HG02852 (cell line): ENCODE results near the gene LRP1B.
"Not testable (repeated sequence)": the region's sequence is repeated elsewhere in the genome, so short reads cannot be mapped to it uniquely, and the experiment has no call there.

ENCODE experiments used
- ATAC-seq: cut with Tn5 transposase; IDR thresholded peaks from one replicate; pipeline ENCODE4 v1.9.1; 2021; ENCODE audit warnings: mild to moderate bottlenecking, moderate library complexity; ENCODE audit not compliant: unreplicated experiment

Gene LRP1B

DNA sequence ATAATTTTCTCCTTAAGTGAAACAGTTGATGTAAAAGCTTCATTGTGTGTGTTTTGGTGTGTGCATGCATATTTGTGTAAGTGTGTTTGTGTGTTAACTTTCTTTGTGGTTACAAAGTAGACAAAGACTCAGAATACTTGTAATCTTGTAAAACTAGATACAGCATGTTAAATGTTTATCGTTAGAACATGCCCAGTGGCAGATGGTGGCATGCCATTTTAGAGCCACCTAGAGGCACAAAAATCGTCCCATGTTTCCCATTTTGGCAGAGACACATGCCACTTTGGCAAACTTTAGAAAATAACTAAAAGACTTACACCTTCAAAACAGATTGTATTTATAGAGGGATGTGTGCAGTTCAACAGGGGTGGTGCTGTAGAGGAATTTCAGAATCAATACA lies 224.1 kb downstream of the LRP1B start:
- ATAC-seq = no peak

DNA sequence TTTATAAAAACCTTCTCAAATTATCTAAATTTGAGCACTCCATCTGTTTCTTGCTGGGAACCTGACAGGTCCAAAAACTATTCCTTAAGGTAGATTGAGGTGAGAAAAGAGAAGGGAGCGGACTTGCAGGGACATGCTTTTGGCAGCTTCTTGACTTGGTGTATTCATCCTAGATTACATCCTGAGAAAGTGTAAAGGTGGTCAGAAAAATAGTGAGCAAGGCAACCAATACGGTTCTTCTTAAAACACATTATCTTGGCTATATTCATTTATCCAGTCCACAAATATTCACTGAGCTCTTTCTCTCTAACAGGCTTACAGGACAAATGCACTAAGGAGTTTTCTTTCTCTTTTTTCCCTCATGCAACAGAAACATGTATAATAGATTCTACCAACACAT lies 230.0 kb downstream of the LRP1B start:
- ATAC-seq = no peak

DNA sequence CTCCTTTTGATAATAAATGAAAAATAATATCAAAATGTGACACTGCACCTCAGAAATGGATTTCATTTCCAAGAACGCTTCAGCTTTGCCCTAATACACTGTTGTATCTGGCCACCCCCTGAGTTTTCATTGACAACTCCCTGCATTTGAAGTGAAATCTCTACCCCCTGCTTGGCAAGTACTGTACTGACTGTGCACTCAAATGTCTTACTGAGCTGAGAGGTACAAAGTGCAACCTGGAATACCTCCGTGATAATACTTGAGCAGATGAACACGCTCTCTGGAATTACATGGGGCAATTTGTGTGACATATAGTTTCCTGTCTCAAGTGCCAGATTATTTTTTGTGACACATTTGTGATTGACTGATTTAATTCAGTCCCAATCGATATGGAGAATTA lies 231.1 kb downstream of the LRP1B start:
- ATAC-seq = no peak

DNA sequence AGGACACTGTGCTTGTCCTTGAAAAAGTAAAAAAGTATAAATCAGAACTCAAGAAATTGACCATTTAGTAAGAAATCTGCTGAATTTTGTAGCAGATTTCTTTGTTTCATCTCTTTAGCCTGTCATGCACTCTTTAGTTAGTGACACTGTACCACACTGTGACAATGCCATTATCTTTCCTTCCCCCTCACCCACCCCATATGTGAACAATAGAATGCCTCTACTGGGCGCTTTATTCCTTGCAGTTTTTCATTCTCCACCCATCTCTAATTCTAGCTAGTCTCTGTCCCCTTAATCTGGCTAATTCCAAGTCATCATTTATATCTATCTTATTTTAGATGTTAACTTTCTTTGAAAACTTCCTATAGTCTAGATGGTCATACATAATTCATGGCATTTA lies 241.0 kb downstream of the LRP1B start:
- no peak for ATAC-seq

DNA sequence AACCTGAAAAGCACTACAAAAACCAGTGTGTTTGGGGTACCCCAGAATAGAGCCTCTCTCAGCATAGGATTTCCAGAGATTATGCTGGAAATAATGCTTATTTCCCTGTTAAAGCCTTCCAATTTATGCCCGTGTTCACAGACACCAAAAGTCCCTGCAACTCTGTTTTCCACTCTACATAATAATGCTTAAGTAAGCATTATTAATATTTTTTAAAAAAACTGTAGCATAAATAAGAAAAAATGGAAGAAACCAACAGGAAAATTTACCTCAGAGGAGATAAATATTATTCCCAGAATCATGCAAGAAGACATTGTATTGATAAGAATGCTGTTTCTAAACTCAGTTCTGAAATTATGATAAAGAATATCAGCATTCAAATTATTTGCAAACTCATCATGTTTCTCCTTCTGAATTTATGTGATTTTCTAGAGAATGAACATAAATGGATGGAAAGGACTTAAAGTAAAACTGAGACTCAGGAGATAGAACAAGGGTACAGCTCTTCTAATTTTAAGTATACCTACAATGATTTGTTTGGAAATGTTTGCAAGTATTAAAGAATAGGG lies 241.7 kb downstream of the LRP1B start:
- ATAC-seq = no peak

DNA sequence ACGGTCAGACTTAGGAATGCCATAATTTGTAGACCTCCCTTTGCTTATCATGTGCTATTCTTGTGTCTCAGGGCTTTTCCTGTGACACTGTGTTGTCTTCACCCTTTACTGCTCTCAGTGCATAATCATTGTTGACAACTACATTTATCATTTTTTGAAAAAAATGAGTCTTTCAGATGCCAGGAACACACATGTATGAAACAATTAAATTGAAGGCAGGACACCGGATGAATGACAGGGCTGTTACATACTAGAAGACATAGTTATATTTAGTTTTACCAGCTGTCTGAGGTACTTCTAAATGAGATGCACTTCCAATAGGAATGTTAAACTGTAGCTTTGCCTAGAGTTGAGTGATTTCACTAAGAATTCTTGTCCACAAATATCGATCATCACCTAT lies 243.5 kb downstream of the LRP1B start:
- ATAC-seq = no peak

DNA sequence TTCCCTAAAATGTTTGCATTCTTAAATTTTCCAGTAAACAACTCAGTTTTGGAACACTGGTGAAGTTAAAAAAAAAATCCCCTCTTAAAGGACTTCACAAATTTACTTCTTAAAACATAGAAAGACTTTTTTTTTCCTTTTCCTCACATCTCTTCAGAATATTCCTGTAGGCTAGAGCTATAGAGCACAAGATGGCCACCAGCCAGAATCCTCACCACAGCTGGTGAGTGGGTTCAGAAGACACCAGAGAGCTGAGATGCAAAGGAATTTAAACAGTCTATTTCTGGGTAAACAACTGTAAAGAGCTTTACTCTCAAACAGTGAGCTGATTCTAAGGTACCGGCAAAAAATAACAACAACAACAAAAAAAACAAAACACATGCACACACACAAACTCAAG lies 252.8 kb downstream of the LRP1B start:
- no peak for ATAC-seq

DNA sequence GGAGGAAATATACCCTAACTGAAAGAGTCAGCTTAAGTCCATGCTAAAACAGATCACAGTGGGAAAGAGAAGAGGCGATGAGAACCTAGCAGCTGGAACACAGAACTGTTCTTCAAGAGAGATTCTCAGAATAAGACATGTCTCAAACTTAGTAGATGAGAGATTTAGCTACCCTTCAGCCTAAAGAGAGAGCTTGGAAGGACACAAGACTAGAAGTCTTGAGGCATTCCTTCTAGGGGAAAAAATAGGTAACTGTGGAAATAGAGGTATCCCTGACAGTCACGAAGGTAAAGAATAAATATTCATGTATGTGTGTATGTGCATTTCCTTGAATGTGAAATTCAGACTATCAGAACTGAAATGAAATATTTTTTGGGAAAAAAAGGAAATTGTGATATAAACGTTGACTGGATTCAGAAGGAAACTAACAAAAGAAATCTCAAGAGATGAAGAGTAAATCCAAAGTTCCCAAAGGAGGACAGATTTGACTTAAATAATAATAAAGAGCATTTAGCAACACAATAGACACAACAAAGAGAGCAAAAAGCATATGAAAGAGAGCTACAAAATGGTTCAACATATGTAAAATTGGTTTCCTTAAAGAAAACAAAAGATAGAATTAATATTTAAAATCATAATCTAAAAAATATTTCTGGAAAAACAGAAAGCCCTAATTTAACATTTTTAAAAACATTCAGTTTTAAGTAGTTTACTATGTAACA lies 258.7 kb downstream of the LRP1B start:
- ATAC-seq = no peak

DNA sequence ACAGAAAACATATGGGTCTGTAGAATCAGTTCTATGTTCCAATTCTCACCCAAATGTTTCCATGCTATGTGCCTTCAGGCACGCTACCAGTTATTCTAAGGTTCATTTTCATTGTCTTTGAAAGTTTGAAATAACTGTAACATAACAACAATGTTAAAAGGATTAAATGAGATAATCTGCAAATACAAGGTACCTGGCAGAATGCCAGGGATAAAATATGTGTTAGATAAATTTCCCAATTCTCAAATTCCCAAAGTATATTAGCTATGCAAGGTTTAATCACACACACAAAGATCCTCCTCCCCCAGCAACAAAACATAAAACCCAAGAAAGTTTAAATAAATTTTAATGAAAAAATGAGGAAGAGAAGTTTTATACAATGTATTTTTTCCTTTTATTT lies 261.2 kb downstream of the LRP1B start:
- ATAC-seq = no peak

DNA sequence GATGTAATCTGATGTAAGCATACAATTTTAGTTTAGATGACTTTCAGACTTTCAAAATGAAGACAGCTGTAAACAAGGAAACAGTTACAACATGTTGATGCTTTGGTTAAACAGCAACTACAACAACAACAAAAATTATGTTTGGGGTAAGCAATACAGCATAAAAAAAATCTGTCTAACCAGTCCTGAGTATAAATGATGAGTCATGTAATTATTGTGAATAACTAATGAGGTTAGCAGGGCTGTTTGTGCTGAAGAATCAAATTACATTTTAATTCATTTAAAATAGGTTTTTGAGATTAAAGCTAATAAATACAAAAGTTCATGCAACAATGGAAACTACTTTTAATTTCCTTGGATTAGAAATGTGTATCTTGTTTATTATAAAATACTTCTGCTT lies 266.9 kb downstream of the LRP1B start:
- ATAC-seq = no peak

DNA sequence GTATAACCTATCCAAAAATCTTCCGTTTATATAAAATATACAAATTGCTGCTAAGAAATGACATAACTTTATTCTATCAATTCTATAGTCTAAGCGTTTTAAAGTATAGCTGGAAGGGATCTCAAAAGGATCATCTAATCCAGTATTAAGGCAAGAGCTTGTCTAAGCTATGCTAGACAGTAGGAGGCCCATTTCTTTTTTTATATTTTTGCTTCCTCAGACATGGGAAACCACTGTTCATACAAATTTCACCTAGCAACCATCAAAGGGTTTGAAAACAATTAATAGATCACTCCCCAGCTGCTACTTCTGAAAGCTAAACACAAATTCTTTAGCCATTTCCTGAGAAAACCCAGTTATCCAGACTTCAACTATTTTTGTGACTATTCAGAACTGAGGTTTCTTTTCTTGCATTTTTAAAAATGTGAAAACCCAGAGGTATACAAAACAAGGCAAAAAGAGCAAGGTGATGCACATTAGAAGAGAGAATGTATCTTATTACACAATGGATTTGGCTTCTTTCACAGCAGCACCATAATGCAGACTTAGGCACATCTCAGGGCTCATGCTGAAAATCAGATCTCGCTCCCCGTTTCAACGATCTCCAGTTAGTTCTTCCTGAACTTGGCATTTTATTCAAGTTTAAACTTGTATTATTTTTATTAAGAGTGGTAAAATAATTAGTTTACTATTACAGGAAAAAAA lies 274.4 kb downstream of the LRP1B start:
- no peak for ATAC-seq

DNA sequence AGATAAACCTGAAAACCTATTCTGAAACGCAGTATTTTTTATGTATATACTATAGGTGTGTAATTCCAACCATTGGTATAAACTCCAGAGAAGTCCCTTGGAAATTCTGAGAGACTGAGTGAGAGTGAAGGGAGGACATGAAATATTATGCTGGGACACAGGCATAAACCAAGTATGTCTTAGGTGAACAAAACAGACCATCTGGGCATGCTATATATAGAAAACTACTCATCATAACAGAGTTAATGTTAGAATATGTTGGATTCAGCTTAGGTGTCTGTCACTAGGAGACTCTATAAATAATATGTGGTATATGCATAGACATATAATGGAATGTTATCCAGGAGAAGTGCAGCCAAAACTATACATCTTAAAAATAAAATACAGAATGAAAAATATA lies 282.6 kb downstream of the LRP1B start:
- ATAC-seq = no peak

DNA sequence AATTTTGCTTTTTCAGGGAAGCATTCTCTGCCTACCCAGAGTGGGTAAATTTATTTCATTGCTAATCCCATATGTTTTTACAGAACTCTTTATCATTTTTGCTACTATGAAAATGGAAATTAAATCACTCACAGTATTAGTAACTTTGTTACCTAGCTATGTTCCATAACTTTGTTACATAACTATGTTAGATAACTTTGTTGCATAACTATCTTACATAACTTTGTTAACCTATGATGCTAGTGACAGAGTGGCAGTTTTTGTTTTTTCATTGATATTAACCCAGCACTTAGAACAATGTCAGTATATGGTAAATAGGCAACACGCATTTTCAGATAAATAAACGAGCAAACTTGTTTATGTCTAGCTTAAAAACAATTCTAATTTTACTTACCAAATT lies 286.6 kb downstream of the LRP1B start:
- ATAC-seq = no peak

DNA sequence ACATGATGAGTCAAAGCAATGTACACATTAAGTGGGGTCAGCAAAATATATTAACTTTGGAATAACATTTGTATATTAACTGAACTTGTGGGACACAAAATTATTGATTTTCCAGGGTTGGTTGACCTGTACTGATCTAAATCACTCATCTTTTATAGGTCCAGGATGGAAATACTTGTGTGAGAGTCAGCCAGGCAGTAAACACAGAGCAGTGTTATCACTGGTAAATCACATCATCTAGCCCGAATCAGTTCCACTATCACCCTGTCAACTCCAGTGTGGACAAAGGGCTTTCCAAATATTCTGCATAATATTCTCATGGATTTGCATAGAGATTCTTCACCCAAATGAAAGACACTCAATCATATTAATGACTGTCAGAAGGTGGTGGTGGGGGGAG lies 295.7 kb downstream of the LRP1B start:
- ATAC-seq = no peak

DNA sequence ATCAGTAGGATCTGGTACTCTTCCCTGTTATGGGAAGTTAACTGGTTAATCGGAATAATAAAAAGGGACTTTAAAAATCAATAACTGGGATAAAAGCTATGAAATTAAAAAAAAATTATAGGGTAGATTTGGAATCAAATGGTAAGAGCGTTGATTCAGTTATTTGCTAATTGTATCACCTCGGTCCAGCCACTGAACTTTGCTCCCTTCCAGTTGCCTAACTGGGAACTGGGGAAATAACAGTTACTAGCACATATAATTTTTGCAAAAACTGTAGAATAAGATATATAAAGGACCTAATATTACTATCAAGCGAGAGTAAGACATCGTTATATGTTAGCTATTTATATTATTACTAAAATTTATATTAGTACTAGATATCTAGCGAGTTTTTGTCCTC lies 302.1 kb downstream of the LRP1B start:
- no peak for ATAC-seq

DNA sequence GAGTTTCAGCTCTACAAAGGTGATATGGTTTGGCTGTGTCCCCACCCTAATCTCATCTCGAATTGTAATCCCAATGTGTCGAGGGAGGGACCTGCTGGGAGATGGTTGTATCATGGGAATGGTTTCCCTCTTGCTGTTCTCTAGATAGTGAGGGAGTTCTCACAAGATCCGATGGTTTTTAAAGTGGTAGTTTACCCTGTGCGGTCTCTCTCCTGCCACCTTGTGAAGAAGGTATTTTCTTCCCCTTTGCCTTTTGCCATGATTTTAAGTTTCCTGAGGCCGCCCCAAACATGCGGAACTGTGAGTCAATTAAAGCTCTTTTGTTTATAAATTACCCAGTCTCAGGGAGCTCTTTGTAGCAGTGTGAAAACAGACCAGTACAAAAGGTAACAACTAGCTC lies 306.0 kb downstream of the LRP1B start:
- ATAC-seq = no peak

DNA sequence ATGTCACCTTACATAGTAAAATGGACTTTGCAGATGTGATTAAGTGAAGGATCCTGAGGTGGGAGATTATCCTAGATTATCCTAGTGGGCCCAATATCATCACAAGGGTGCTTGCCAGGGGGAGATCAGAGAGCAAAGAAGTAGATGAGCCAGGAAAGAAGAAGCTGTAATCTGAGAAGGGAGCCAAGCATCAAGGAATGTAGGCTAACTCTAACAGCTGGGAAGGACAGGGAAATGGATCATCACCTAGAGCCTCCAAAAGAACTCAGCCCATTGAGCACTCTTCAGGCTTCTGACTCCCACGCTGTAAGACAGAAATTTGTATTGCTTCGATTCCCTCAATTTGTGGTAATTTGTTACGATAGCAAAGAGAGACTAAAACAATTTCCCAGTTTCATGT lies 309.9 kb downstream of the LRP1B start:
- ATAC-seq = no peak

DNA sequence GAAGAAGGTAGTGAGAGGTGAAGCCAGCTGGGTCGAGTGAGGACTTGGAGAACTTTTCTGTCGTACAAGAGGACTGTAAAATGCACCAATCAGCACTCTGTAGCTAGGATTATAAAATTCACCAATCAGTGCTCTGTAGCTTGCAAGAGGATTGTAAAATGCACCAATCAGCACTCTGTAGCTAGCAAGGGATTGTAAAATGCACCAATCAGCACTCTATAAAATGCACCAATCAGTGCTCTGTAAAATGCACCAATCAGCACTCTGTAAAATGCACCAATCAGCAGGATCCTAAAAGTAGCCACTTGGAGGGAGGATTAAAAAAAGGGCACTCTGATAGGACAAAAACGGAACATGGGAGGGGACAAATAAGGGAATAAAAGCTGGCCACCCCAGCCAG lies 315.5 kb downstream of the LRP1B start:
- ATAC-seq = not testable (repeated sequence)

DNA sequence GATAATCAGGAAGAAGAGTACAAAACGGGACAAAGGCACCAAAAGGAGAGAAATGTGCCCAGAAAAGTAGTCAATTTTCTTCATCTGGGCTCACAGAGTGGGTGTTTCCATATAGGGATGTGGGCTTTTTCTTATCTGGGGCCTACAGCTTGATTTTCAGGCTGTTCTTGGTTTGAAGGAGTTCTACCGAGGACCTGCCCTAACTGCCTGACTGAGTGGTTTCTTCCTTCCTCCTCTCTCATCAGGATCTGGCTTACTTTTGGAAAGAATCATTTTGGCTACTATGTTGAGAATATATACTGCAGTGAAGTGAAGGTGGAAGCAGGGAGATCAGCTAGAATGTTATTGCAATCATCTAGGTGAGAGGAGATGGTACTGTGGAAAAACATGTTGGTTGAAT lies 316.7 kb downstream of the LRP1B start:
- ATAC-seq = no peak

DNA sequence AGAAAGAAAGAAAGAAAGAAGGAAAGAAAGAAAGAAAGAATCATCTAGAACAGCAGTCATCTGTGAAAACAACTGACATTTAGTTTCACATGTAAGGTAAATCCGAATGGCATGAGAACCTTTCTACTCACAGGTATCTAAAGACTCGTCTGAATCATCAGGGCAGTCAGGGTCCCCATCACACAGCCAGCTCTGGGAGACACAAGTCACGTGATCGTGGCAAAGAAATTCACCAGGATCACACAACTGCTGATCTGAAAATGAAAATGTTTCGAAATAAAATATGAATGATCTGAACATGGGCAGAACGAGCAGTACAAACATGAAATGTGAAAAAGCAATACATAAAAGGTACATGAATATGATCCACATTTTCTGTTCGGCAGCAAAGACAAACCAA lies 320.7 kb downstream of the LRP1B start:
- no peak for ATAC-seq

DNA sequence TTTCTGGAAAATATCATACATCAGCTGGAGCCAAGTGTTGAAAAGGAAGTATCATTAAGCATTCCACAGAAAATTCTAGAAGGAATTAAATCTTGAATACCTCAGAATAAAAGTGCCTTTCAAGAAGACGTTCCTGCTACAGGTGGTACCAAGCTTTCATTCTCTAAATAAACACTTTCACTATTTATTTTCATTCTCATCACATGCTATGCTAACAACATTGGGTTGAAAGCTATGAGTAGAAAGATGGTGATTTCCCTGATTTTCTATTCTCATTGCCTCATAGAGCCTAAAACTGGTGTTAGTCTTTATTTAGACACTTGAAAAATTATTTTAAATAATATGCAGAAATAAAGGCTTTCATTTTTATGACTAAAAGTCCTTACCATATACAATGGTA lies 324.7 kb downstream of the LRP1B start:
- ATAC-seq = no peak

DNA sequence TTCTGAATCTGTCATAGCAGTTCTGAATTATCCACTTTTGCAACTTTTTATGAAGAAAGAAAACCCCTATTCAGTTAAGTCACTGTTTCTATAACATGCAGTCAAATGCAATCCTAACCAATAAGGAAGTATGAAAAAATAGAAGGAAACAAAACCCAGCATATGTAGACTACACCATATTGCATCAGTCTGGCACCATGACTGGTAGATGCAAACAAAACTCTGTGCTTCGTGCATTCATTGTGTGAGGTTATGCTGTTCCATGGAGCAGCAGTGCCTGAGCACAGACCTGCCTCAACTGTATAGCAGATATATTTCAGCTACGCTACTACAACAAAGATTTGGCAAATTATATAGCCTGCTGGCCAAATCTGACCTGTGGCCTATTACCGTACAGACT lies 325.5 kb downstream of the LRP1B start:
- ATAC-seq = no peak

DNA sequence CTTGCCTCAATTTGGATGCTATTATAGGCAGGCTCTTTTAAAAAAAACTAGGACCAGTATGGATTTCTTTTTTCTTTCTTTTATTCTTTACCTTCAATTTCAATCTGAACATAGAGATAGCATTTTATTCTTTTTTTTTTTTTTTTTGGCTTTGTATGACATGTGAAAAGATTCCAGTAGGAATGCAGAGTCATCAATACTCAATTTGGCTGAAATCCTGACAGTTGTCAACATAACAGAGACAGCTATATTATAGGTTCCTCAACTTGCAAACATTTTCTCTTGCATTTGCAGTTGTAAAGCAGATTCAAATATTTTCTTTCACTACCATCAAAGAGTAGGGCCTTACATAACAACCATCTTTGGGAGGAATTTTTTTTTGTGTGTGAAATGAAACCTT lies 334.4 kb downstream of the LRP1B start:
- no peak for ATAC-seq
